NCI-H2081 (cell line): ENCODE data around the gene SYNPO2.
"Not testable (repeated sequence)": the region's sequence is repeated elsewhere in the genome, so short reads cannot be mapped to it uniquely, and the experiment has no call there.

ENCODE experiments used
- DNase-seq, 2 experiments: peaks; one replicate each; lab custom pipeline; 2025; lab: John Stamatoyannopoulos, UW

The SYNPO2 gene

DNA sequence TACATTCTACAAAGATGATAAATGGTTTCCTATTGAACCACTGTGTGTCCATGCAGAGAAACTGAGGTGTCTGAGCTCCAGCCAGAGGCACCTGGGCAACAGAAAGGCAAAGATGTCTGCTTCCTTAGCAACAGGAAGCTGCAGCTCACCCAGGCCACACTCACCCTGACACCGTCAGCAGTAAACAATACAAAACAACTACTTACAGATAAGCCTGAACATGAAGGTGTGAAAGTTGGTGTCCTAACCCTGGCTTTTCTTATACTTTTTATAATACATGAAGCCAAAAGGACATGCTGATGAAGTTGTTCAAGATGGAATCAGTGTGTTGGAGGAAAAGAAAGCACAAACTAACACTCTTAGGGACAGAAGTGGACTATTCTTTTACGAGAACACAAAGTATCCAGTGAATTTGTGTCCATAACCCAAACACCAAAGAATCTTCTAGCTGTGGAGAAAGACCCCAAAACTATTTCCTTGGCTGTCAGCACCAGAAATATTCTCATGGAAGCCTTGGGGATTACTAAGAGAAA lies 117.3 kb downstream of the SYNPO2 start:
- no peak for DNase-seq

DNA sequence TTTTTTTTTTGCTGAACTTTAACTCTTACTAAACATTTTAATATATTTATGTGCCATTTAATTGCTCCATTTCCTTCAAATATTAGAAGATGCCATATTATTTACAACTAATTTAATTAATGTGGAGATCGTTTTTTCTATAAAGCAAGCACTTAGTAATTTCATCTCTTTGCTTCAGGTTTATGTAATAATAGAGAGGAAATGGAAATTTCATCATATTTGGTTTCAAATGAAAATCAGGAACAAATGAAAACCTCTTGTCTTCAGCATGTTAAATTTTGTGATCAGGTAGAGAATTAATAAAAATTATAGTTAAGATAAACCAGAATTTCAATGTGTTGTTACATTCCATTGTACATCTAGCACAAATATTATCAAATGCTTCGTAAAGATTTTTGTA lies 120.1 kb downstream of the SYNPO2 start:
- no peak for DNase-seq

DNA sequence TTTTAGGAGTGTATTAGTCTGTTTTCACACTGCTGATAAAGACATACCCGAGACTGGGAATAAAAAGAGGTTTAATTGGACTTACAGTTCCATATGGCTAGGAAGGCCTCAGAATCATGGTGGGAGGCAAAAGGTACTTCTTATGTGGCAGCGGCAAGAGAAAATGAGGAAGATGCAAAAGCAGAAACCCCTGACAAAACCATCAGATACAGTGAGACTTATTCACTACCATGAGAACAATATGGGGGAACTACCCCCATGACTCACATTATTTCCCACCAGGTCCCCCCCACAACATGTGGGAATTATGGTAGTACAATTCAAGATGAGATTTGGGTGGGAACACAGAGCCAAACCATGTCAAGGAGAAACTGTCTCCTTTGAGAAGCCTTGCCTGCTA lies 121.6 kb downstream of the SYNPO2 start:
- DNase-seq, result not testable (repeated sequence)

DNA sequence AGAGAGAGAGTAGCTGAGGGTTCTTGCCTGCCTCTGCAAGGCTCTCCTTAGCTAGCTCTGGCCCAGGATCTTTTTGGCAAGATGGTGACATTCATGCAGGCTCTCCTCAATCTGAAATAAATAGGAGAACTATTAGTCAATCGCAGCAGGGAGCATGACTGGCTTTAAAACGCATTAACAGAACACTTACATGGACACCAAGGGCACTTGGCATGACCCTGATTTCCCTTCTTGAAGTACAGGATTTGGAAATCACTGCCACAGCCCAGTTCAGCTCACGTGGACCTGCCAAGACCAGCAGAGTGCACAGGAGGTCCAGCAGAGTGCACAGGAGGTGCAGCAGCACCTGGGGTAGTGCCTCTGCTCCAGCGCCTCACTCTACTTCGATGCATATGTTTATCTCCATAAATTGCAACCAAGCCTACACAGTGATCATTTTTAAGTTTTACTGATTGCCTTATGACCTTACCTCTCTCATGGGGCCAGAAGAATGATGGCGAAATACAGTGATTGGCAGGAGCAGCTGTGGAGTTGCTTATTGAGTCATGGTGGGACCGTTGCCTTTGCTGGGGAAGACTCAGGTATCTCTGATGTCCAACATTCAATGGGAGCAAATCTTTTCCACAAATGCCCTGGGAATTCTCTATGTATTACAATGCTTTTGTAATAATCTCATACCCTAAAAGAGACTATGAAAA lies 122.4 kb downstream of the SYNPO2 start:
- no peak for DNase-seq

DNA sequence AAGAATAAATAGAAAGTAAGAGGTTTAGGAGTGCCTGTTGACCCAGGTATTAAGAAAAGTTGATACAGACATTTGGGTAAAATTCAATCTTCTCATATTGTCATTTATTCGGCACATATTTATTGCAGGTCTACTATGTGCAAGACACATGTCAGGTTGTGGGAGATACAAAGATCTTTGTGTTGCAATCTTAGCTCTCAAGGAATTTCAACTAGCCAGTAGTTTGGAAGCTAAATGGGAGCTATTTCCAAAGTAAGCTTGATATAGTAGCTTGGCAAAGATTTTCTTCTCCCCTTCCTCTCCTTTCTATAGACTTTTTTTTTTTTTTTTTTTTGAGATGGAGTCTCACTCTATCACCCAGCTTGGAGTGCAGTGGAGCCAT lies 122.9 kb downstream of the SYNPO2 start:
- DNase-seq, result no peak

DNA sequence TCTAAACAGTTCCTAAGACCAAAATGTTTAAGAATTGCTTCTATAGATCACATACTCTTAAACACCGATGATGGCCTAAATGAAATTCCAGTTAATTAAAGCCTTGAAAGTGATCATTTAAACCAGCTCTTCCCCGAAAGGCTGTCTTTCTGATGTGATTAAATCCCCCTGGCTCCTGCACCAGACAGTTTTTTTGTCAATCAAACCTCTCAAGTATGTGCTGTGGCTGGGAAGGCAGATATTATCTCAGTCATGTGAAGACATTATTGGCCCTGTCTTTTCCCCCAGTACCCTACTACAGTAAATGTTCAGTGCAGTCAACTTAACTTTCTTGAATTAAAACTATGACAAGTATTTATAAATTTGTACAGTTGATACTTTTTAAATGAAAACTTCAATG lies 126.0 kb downstream of the SYNPO2 start:
- DNase-seq, result no peak

DNA sequence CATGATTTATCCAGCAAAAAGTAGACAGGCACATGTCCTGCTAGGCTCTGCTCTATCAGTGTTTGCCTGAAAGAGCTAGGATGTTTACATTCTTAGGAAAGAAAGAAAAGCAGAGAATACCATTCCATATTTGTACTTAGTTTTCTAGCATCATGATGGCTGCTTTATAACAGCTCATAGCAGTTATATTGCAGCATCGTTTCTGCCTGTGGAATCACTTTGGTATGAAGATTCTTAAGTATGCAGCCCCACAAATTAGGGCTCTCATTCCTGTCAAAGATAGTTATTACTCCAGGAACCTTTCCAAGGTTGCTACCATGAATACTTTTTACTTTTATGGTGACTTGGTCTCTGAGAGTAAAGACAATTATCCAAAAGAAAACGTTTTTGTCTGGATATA lies 128.0 kb downstream of the SYNPO2 start:
- no peak for DNase-seq

DNA sequence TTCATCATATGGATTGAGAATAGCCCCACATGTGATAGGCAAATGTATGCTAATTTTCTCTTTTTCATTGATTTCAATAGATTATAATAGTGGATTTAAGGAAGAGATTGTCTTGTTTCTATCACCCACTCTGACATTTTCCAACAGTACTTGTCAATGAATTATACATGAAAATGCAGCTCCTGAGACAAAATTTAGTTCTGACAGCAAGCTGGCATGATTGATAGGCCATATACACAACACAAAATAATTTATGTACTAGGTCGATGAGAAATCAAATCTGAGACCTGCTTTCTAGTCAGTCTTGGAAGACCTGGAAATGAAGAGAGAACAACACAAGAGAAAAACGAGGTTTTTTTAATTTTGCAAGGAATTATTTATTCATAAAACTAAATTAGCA lies 129.0 kb downstream of the SYNPO2 start:
- no peak for DNase-seq

DNA sequence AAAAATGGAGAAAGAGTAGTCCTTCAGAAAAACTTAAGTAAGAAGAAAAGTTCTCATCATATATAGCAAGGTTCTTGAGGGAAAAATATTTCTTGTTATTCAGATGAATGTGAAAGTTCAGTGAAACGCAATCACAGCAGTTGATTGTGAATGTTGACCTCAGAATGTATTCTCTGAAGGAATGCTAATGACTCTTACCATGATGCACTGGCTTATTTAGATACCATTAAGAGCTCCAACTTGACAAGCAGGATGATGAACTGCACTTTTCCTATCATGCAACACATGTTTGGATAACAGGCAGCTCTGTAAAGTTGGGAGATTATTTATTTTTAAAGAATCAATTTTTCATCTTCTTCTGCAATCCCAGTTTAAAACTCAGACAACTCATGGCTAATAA lies 131.5 kb downstream of the SYNPO2 start:
- DNase-seq, result no peak

DNA sequence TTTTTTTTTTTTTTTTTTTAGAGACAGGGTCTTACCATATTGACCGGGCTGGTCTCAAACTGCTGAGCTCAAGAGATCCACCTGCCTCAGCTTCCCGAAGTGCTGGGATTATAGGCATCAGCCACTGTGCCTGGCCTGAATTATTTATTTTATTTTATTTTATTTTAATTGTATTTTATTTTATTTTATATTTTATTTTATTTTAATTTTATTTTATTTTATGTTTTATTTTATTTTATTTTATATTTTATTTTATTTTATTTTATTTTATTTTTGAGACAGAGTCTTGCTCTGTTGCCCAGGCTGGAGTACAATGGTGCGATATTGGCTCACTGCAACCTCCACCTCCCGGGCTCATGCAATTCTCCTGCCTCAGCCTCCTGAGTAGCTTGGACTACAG lies 133.9 kb downstream of the SYNPO2 start:
- DNase-seq, result not testable (repeated sequence)

DNA sequence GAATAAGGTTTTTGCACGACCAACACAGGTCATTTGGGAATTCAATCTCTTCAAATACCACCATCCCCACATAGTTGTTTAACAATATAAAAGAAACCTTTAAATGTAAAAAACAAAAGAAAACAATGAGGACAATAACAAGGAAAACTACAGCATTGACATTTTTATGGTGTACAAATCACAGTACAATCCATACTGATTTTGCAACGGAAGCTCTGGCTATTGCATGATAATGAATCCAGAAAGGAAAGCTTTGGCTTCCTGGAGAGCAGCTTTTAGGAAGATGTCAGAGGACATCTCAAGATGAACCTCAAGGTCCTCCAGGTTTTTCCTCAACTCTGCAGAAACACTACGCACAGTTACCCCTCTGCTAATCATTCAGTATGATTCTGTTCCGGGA lies 135.4 kb downstream of the SYNPO2 start:
- no peak for DNase-seq

DNA sequence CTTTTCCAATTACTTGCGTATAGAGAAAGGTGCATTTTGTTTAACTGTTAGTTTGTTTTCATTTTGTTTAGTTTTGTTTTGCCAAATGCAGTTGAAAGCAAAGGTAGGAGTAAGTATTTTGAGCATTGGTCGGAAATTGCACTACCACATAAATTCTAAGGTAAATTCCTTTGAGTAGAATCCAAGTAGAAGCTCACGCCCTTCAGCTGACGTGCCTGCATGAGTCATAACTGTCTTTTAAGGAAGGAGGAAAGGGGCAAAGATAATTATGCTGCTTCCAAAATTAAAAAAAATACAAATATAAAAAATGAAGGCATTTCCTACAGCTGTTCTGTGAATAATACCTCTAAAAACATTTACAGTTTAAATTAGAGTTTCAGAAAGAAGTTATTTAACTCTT lies 136.8 kb downstream of the SYNPO2 start:
- no peak for DNase-seq

DNA sequence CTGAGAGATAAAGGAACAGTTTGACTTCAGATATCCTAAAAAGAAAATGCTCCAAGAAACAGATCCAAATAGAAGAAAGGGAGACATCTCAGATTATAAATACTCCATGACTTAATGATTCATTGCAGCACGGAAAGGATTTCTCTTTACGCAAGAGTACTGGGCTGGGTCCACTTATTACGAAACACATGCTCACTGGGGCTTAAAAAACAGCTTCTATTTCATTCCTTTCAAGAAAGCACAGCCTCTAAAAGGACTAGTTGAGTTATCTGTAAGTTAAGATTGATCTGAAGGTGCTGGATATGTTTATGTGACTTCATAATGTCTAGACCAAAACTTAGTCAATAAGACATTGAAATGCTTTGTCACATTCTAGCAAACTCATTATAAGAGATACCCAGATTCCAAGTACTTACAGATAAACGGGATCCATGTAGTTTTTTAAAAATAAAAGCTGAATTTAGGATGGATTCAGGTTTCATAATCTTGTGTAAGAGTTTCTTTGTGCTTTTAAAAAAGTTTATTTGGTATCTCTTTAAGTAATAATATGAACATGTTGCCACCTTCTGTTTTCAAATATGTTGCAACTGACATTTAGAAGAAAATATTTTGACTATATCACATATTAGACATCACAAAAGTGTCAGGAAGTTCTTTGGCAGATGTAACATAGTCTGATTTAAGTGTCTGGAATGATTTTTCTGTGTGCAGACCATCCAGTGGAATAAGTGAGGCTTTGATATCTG lies 137.4 kb downstream of the SYNPO2 start:
- no peak for DNase-seq

DNA sequence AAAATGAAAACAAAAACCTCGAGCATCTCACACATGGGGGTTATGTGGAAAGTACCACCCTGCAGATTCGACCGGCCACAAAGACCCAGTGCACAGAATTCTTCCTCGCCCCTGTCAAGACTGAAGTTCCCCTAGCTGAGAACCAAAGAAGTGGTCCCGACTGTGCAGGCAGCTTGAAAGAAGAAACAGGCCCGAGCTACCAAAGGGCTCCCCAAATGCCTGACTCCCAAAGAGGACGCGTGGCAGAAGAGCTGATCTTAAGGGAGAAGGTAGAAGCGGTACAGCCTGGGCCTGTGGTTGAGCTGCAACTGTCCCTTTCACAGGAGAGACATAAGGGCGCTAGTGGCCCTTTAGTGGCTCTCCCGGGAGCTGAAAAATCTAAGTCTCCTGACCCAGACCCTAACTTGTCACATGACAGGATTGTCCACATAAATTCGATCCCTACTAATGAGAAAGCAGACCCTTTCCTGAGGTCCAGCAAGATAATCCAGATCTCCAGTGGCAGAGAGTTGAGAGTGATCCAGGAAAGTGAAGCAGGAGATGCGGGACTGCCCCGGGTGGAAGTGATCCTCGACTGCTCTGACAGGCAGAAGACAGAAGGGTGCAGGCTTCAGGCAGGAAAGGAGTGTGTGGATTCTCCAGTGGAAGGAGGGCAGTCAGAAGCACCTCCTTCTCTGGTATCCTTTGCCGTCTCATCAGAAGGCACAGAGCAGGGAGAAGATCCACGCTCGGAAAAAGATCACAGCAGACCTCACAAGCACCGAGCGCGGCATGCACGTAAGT lies 138.2 kb downstream of the SYNPO2 start:
- DNase-seq, result no peak

DNA sequence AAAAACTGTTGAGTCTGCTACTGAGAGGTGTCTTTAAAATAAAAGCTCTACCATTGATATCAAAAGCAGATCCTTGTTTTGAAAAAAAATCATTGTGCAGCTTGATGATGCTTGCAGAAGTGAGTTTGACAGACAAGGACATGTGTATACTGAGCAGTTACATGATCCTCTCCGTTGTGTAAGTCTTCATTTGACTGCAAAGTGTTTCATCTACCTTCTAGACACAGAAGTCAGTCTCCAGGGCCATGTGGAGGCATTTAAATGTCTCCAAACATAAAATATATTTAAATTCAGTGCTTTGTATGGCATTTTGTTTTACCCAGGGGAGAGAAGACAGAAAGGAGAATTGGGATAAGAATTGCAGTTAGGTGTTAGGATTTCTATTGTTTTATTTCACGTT lies 139.2 kb downstream of the SYNPO2 start:
- no peak for DNase-seq

DNA sequence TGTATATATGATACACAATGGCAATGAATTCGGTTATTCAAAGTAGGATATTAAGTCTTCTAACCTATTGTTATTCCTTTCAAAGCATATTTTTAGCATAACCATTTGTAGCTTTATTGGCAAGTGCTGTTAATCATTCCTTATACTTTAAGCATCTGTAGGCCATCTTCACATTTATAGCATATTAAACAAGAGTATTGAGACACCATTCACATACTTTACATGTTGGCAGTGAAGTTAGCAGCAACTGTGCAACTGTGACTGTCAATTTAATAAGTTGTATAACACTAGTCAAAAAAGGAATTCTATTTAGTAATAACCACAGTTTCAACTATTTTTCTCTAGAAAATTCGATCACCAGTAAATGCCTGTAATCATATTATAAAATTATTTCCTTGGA lies 139.6 kb downstream of the SYNPO2 start:
- DNase-seq, result no peak

DNA sequence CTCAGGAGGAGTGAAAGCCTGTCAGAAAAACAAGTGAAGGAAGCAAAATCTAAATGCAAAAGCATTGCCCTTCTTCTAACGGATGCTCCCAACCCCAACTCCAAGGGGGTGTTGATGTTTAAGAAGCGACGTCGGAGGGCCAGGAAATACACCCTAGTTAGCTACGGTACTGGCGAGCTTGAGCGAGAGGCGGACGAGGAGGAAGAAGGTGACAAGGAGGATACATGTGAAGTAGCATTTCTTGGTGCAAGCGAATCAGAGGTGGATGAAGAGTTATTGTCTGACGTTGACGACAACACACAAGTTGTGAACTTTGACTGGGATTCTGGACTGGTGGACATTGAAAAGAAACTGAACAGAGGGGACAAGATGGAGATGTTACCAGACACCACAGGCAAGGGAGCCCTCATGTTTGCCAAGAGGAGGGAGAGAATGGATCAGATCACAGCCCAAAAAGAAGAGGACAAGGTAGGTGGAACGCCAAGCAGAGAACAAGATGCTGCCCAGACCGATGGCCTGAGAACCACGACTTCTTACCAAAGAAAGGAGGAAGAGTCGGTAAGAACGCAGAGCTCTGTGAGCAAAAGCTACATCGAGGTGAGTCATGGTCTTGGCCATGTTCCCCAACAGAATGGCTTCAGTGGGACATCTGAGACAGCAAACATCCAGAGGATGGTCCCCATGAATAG lies 141.3 kb downstream of the SYNPO2 start:
- DNase-seq, result no peak

DNA sequence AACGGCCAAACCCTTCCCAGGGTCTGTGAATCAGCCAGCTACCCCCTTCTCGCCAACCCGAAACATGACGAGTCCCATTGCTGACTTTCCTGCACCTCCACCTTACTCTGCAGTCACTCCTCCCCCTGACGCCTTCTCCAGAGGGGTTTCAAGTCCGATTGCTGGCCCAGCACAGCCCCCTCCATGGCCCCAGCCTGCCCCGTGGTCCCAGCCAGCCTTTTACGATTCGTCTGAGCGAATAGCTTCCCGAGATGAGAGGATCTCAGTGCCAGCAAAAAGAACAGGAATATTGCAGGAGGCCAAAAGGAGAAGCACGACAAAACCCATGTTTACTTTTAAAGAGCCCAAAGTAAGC lies 141.9 kb downstream of the SYNPO2 start:
- DNase-seq, result no peak

DNA sequence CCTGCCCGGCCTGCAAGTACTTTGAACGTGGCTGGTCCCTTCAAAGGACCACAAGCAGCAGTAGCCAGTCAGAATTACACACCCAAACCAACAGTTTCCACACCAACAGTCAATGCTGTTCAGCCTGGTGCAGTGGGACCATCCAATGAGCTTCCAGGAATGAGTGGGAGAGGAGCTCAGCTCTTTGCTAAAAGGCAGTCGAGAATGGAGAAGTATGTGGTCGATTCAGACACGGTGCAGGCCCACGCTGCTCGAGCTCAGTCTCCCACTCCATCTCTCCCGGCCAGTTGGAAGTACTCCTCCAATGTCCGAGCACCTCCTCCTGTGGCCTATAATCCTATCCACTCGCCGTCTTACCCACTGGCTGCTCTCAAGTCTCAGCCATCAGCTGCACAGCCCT lies 142.6 kb downstream of the SYNPO2 start:
- DNase-seq, result no peak

DNA sequence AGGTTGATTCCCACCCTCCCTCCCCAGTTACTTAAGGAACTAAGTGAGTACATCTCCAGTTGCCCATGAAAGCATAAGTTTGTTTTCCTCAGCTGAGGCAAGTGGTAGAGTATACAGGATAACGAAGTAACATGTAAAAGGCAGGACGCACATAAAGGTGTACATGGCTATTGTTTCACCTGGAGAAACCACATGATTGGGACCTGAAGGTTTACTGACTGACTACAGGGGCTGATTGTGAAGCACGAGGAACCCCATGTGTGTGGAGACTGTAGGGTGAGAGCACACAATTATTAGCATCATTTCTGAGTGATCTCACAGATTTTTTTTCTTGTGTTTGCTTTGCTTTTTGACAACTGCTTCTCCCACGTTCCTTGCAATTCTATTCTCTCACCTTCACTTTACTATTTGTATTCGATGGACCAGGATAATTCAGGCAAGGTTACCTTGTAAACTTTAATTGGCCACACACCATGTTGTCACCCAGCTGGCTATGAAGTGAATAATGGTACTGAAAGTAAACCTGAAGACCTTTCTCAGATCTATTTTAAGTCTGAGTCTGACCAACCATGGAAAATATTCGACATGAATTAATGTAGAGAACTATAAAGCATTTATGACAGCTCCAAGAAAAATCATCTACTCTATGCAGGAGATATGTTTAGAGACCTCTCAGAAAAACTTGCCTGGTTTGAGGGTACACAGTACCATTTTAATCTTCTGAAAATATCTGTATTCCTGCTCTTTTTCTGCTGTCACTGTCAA lies 144.4 kb downstream of the SYNPO2 start:
- no peak for DNase-seq

DNA sequence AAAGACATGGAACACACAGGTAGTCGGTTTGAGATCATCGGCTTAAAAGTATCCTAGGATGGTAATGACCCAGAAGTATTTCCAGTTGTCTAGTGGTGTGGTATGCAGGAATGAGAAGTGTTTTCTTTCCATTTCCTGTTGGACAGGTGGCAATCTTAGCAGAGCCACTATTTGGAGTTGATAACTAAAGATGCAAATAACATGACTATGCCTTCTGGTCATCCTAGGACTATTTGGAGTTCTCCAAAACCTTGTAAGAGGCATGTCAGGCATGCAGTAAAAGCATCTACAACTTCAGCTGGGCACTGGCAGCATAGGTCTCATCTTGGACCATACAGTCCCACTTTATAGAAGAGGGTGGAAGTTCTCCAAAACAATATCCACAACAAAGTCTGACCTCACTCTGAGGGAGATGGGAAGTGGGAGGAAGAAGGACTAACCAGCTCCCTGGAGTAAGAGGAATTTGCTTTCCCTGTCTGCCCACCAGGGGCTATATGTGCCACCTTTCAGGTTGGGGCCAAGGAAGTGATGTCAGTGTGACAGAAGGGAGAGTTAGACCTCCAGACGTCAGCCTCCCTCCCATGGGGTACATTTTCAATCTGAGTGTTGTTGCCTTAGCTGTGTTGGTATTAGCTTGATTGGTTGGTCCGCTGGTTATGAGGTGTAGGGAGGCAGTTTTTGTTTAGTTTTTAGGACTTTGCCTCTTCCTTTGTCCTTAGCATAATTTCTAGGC lies 145.8 kb downstream of the SYNPO2 start:
- DNase-seq, result no peak
